Ovary (tissue), 9 donors: ENCODE measurements around the gene ATP7B. TPM values are rescaled to one million over a fixed set of nuclear protein-coding genes. Genes with fewer than 3 reads are reported as not detected.

Experiments
- DNase-seq, 5 donors: peaks; one replicate each; pipeline ENCODE4 v3.0.0-alpha.2; 2019 to 2020
- H3K27ac ChIP-seq, 2 donors: fragments of 200-600 bp; one replicate each; pipeline versions ENCODE4 v1.5.1 to v1.8.0; 2019 to 2022
- H3K27me3 ChIP-seq: fragments of 200-600 bp; one replicate; pipeline ENCODE4 v1.8.0; 2022
- H3K36me3 ChIP-seq: fragments of 200-600 bp; sonication (generic); one replicate; pipeline ENCODE4 v1.5.1; 2019
- H3K4me1 ChIP-seq: one replicate; pipeline ENCODE4 v1.8.1; 2013; ENCODE audit warnings: mild to moderate bottlenecking, moderate library complexity; ENCODE audit not compliant: insufficient read depth
- H3K4me3 ChIP-seq: fragments of 200-600 bp; sonication (generic); one replicate; pipeline ENCODE4 v1.5.1; 2017
- H3K9me3 ChIP-seq, 2 donors: fragments of 200-600 bp in 1 of 2; sonication (generic) in 1 of 2; one replicate each; pipeline versions ENCODE4 v1.5.1 to v1.8.1; 2013 to 2019; ENCODE audit warnings: mild to moderate bottlenecking in 1 of 2, moderate library complexity in 1 of 2
- CTCF ChIP-seq, 3 donors: fragments of 450-650 bp in 2 of 3; fragments of 200-600 bp in 1 of 3; IDR thresholded peaks; one replicate each; pipeline versions ENCODE4 v1.5.1 to v1.8.0; 2016 to 2022; ENCODE audit warnings: antibody characterized with exemption in 3 of 3, mild to moderate bottlenecking in 1 of 3
- EP300 ChIP-seq: sonication (generic); formaldehyde crosslinking; IDR thresholded peaks from one replicate; pipeline ENCODE4 v1.6.1; 2017; ENCODE audit warnings: antibody characterized with exemption
- POLR2A ChIP-seq: fragments of 450-650 bp; IDR thresholded peaks from one replicate; pipeline ENCODE4 v1.6.1; 2017; ENCODE audit warnings: antibody characterized with exemption, mild to moderate bottlenecking, moderate library complexity
- WGBS, 3 donors: extraction: QIAGEN DNeasy Blood & Tissue Kit in 1 of 3; methylation state at CpG; one replicate each; pipeline versions ENCODE4 v1.1.5 to v1.1.7; 2013 to 2017; 5-methylcytosine and 5-hydroxymethylcytosine counted together
- intact Hi-C, 4 donors: fragments of 100-400 bp; cut with DNase I; formaldehyde crosslinking; loops; one replicate each; pipeline versions ENCODE4 v1.11.0 to v1.15.1; 2022 to 2023
- polyA plus RNA-seq, 2 donors: library from polyadenylated mRNA; stranded (reverse); fragments of 200-250 nt in 1 of 2; fragments of 350-450 nt in 1 of 2; fragmentation: Illumina TruSeq in 1 of 2; extraction: RNeasy Lipid Tissue Mini Kit (QIAGEN cat#74804) in 1 of 2; gene quantifications; one replicate each; pipeline ENCODE4 v1.2.3, GENCODE V29; 2013 to 2014
- total RNA-seq, 7 donors: library from RNA; depleted of rRNA in 2 of 7; stranded (reverse); fragments of >200 nt in 2 of 7; fragmentation: NEBNext Ultra II Directional in 3 of 7; extraction: Animal tissue kit (Norgen Biotek cat#: 25700) in 3 of 7; gene quantifications; one replicate each; pipeline versions ENCODE4 v1.1.0 to v1.2.4, GENCODE V29; 2016 to 2023
- donor health status: DM: no; HTN: no; CAD: no; lungs with moderate emphysema.
- donor health status: DM: no; HTN: no; CAD: no.
- donor health status: Bipolar disorder and iron deficiency.
- donor health status: DM: yes; HTN: yes; CAD: no.
- donor health status: DM: no; HTN: no; CAD: no.
- donor health status: DM: yes; HTN: yes; CAD: no.

Gene ATP7B
- total and polyA plus RNA-seq, 9 donors = 2.9 to 7.3 (median 5.1) TPM

DNA sequence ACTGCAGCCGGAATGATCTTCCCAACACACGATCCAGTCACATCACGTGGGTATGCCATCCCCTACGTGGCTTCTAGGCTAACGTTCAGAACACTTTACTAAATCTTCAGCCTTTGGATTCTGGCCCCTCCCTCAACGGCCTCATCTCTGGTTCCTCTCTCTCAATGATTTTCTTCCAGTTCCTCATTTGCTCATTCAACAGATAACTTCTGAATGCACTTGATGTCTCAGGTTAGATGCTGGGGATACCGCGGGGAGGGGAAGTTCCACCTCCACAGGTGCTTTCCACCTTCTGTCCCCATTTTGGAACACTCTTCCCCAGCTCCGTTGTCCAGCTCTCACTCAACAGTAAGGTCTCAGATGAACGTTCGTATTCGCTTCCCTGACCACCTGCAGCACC, 66.1 kb downstream of the ATP7B start:
- Histone ChIP-seq H3K27me3 (no peaks in the 10 kb centered on the region), H3K36me3 (no peaks in the 10 kb centered on the region), H3K4me3 (no peak overlapping the region), H3K4me1 (no peaks in the 10 kb centered on the region), H3K9me3 (no peaks in the 10 kb centered on the region), H3K27ac (no peak overlapping the region)
- intact Hi-C loops = no loop called here
- no peak for DNase-seq
- 86 to 87% (median 87%) methylated on average over 12 of the region's 12 CpGs for WGBS, 3 donors
- no peak for TF ChIP-seq POLR2A
- TF ChIP-seq EP300 = no peak

GRCh38 chr13:51944428-51944827, 66.8 kb downstream of the ATP7B start:
- intact Hi-C loops = no loop called here

DNA sequence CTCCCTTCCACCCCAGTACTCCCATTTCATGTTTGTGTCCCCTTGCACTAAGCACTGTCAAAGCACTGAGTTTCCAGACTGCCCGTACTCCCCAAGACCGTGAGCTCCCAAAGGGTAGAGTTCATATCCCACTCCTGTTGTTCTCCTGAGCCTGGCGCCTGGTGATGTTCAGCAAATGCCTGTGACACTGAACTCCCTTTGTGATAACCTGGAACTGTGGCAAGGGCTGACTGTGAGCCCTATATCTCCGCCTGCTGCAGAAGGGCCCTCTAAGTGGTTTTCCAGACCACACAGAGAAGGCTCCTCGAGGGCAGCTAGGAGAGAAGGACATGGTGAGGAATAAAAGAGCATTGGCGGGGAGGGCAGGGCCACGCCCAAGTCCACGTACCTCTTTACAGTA, 67.5 kb downstream of the ATP7B start:
- H3K36me3 ChIP-seq = no peaks in the 10 kb centered on the region

More at GRCh38 chr13:51944428-51944827, 66.8 kb downstream of the ATP7B start:
- no peak overlapping the region for H3K4me3 ChIP-seq
- H3K27me3 ChIP-seq = no peaks in the 10 kb centered on the region
- H3K4me1 ChIP-seq = no peaks in the 10 kb centered on the region
- no peak for TF ChIP-seq POLR2A
- TF ChIP-seq EP300 = no peak
- no peak for TF ChIP-seq CTCF (IDR thresholded peaks at IDR 0.05)
- H3K27ac ChIP-seq = no peak overlapping the region
- no peaks in the 10 kb centered on the region for H3K9me3 ChIP-seq
- WGBS, 3 donors = 79 to 89% (median 80%) methylated on average over 4 of the region's 4 CpGs
- DNase-seq = no peak
- H3K36me3 ChIP-seq = no peaks in the 10 kb centered on the region

DNA sequence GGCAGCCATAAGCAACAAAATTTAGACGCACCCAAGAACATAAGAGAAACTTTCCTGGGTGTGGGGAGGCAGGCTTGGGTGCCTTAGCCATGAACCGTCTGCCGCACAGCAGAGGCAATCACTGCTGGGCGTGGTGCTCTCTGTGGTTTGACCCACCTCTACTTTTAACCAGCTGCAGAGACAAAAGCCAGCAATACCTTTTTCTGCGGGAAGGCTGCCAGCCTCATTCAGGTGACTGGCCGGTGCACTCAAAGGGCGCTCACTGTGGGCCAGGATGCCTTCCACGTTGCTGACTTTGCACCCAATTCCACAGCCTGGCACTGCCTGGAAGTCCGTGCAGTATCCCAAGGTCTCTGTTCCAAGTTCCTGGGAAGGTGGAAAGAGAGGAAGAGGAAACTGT, 69.1 kb downstream of the ATP7B start:
- intact Hi-C loops = no loop called here
- no peak for DNase-seq
- Histone ChIP-seq H3K27me3 (no peaks in the 10 kb centered on the region), H3K4me3 (no peak overlapping the region), H3K9me3 (no peaks in the 10 kb centered on the region), H3K4me1 (no peaks in the 10 kb centered on the region), H3K27ac (no peak overlapping the region), H3K36me3 (no peaks in the 10 kb centered on the region)
- 80 to 84% (median 81%) methylated on average over 9 of the region's 9 CpGs for WGBS, 3 donors
- TF ChIP-seq POLR2A (no peak), CTCF (IDR thresholded peaks at IDR 0.05) (no peak)

More for the DNA sequence above, 67.5 kb downstream of the ATP7B start:
- TF ChIP-seq POLR2A = no peak
- TF ChIP-seq CTCF (IDR thresholded peaks at IDR 0.05) = no peak
- no peak for TF ChIP-seq EP300
- intact Hi-C loops = no loop called here
- Histone ChIP-seq H3K4me3 (no peak overlapping the region), H3K4me1 (no peaks in the 10 kb centered on the region), H3K9me3 (no peaks in the 10 kb centered on the region), H3K27ac (no peak overlapping the region), H3K27me3 (no peaks in the 10 kb centered on the region)
- 81 to 94% (median 93%) methylated on average over 8 of the region's 8 CpGs for WGBS, 3 donors
- DNase-seq = no peak

DNA sequence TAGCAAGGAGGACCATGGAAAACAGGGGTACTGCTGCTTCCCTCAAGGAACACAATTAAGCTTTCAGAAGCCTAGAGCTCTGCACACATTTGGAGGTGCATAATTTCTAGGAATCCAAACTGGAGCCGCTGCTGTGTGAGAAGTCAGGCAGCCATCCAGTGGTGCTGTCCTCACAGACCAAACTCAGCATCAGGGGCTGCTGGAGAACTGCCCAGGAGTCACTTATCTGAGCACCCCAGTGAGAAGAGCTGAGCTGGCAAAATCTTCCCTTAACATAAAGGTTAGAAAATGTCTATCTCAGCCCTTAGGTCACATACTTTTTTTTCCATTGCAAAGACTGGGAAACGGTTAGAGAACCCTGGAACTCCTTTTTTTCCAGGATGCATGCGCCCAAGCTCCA, 72.8 kb downstream of the ATP7B start:
- no peaks in the 10 kb centered on the region for H3K4me1 ChIP-seq
- no peak for DNase-seq
- TF ChIP-seq POLR2A (no peak), EP300 (no peak), CTCF (IDR thresholded peaks at IDR 0.05) (no peak)
- H3K27ac ChIP-seq = no peak overlapping the region
- no peak overlapping the region for H3K4me3 ChIP-seq
- H3K36me3 ChIP-seq = no peaks in the 10 kb centered on the region
- intact Hi-C loops = no loop called here
- 44 to 54% (median 53%) methylated on average over 3 of the region's 3 CpGs for WGBS, 3 donors
- no peaks in the 10 kb centered on the region for H3K9me3 ChIP-seq
- no peaks in the 10 kb centered on the region for H3K27me3 ChIP-seq
